ENCODE results near the gene CCDC80. TPM values are rescaled to one million over a fixed set of nuclear protein-coding genes. Genes with fewer than 3 reads are reported as not detected.

CCDC80 gene
- polyA plus RNA-seq, 1 experiment = 199 TPM

DNA sequence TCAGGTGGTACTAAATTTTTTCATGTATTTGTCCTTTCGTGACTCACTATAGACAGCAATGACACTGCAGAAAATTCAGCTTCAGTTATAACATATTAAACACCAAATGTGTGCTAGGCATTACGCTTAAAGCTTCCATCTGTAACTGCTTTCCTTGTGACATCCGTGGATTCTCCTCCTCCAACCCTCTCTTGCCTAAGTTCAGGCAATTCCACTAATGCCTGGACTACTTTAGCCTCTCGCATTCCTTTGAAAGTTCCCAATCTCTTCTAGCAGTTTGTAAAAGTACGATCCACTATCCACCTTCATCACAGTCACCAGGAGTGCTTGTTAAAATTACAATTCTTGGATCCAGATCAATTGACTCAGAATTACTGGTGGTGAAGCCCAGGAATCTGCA, 17.7 kb downstream of the CCDC80 start:
- H3K27me3 ChIP-seq (ENCODE audit: control insufficient read depth, insufficient read depth, low read length) = no peaks in the 10 kb centered on the region
- ChIA-PET POLR2A (no interaction called here), CTCF (interaction anchor here (0.5 to 2.9 kb wide), 3 partner anchors 8 to 884 kb away, joined by 3 to 10 read pairs (median 4); no protein-coding TSS in a partner anchor)
- peaks cover 15% of the 10 kb centered on the region for H3K36me3 ChIP-seq (ENCODE audit: control insufficient read depth, insufficient read depth, low read length)
- no peak for DNase-seq (ENCODE audit: low read depth)
- TF ChIP-seq, protein P1, sequence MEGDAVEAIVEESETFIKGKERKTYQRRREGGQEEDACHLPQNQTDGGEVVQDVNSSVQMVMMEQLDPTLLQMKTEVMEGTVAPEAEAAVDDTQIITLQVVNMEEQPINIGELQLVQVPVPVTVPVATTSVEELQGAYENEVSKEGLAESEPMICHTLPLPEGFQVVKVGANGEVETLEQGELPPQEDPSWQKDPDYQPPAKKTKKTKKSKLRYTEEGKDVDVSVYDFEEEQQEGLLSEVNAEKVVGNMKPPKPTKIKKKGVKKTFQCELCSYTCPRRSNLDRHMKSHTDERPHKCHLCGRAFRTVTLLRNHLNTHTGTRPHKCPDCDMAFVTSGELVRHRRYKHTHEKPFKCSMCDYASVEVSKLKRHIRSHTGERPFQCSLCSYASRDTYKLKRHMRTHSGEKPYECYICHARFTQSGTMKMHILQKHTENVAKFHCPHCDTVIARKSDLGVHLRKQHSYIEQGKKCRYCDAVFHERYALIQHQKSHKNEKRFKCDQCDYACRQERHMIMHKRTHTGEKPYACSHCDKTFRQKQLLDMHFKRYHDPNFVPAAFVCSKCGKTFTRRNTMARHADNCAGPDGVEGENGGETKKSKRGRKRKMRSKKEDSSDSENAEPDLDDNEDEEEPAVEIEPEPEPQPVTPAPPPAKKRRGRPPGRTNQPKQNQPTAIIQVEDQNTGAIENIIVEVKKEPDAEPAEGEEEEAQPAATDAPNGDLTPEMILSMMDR (IDR thresholded peaks at IDR 0.05; ENCODE audit: insufficient read depth, low read depth, low read length) = no peak
- H3K4me3 ChIP-seq (ENCODE audit: low read depth, low read length) = no peak overlapping the region

DNA sequence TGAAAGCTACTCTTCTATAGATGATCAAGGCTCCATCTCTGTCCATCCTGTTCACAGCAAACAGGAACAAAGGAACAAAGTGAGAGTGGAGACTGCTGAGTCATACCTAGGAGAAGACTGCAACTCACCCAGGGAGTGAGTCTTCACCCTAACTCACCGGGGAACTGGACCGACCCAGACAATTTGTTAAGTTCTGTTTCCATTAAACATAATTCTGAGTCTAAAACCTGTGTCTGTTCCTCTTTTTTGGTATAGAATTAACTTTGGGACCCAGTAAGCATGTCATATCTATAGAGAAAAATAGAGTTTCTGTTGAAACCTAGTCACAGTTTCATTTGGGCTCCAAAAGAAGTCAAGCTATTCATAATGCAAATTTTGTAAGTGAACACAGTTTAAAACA, 21.6 kb downstream of the CCDC80 start:
- ChIA-PET POLR2A (no interaction called here), CTCF (interaction anchor here (1.2 kb wide), 1 partner anchor 10 kb away, joined by 3 read pairs; no protein-coding TSS in a partner anchor)
- TF ChIP-seq, protein P1 (IDR thresholded peaks at IDR 0.05; ENCODE audit: insufficient read depth, low read depth, low read length) = no peak
- no peak for DNase-seq (ENCODE audit: low read depth)
- Histone ChIP-seq H3K36me3 (ENCODE audit: control insufficient read depth, insufficient read depth, low read length) (peaks cover 20% of the 10 kb centered on the region), H3K27me3 (ENCODE audit: control insufficient read depth, insufficient read depth, low read length) (no peaks in the 10 kb centered on the region), H3K4me3 (ENCODE audit: low read depth, low read length) (no peak overlapping the region)

DNA sequence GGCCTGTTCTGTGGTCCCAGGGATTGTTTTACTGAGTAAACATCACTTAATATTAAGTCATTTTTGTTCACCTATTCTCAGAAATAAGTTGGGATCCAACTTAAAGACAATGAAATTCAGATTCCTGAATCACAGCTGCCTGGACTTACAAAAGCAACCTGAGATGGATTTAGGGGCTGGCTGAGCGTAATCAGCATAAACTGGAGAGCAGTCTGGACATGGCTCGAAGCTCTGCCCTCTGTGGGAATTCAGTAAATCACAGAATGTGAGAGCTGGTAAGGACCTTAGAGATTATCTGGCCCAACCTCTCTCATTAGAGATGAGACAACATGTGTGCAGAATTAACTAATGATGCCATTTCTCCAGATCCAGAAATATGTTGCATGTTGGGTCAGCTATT, 23.7 kb downstream of the CCDC80 start:
- no peak for DNase-seq (ENCODE audit: low read depth)
- ChIA-PET POLR2A (no interaction called here), CTCF (interaction anchor here (1.5 kb wide), 1 partner anchor 48 kb away, joined by 3 read pairs; no protein-coding TSS in a partner anchor)

DNA sequence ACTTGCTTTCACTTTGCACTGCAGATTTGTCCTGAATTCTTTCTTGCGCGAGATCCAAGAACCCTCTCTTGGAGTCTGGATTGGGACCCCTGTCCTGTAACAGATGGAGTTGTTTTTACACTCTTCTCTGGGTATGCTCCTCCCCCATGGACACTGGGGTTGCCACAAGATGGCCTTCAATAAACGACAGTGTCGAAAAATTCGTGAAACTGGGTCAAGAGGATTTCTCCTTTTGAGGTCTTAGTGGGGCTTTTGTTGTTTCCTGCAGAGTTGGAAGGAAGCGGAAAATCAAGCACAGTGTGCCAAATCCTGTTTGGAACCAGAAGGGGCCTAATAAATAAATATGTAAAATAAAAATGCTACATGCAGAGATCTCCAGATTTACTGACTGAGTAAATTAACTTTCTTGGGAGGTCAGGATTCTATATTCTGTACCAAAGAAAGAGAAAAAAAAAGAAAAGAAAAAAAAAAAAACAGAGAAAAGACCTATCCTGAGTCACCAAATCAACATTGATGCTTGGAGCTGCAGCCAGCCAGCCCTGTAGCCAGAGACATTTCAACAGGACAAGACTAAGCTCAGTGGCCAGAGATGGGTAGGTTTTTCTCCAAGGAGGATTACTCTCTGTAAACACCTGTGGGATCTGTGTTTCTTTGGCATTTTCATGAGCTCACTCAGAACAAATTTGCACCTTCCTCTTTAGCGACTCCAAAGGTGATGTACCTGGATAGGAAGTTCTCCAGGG, 24.8 kb downstream of the CCDC80 start:
- H3K36me3 ChIP-seq (ENCODE audit: control insufficient read depth, insufficient read depth, low read length) = peaks cover 20% of the 10 kb centered on the region
- H3K27me3 ChIP-seq (ENCODE audit: control insufficient read depth, insufficient read depth, low read length) = no peaks in the 10 kb centered on the region
- CTCF ChIA-PET = interaction anchor here (0.6 to 1.6 kb wide), 3 partner anchors 23 to 47 kb away, joined by 3 to 4 read pairs (median 3); no protein-coding TSS in a partner anchor
- POLR2A ChIA-PET = interaction anchor here (0.6 kb wide), 2 partner anchors 25 to 403 kb away, joined by 4 to 5 read pairs; no protein-coding TSS in a partner anchor
- no peak overlapping the region for H3K4me3 ChIP-seq (ENCODE audit: low read depth, low read length)
- DNase-seq (ENCODE audit: low read depth) = no peak
- TF ChIP-seq, protein P1 (IDR thresholded peaks at IDR 0.05; ENCODE audit: insufficient read depth, low read depth, low read length) = no peak

More for the DNA sequence above, 23.7 kb downstream of the CCDC80 start:
- Histone ChIP-seq H3K4me3 (ENCODE audit: low read depth, low read length) (no peak overlapping the region), H3K27me3 (ENCODE audit: control insufficient read depth, insufficient read depth, low read length) (no peaks in the 10 kb centered on the region), H3K36me3 (ENCODE audit: control insufficient read depth, insufficient read depth, low read length) (peaks cover 20% of the 10 kb centered on the region)
- TF ChIP-seq, protein P1 (IDR thresholded peaks at IDR 0.05; ENCODE audit: insufficient read depth, low read depth, low read length) = no peak

DNA sequence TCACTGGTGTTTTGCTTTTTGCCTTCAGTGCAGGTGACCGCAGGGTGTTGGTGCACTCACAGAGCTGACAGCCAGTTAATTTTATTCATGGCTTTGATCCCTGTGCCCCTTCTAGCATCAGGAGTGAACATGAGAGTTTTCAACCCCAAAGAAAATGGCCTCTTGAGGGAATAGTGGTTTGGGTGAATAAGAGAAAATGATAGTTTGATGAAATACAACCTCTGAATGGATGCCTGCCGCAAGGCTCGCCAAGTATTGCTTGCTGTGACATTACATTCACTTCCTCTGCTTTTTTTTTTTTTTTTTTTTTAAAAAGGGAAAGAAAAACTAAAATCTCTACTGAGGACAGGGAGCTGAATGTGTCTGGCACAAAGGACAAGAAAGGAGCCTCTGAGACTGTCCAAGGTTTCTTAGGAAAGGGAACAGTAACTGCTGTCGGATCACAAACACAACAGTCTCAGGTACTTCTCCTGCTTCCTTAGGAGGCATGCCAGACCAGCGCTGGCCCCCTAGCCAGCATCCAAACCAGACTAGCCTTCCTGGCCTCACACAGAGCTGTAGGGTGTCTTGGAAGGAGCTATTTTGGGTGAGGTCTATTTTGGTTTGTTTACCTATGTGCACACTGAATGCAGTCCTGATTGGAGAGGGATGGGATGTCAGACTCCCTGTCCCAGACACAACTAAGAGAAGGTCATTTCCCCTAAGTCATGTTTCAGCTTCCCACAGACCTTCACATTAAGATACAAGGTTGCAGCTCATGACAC, 29.0 kb downstream of the CCDC80 start:
- ChIA-PET POLR2A (interaction anchor here (0.7 kb wide), 1 partner anchor 1071 kb away, joined by 5 read pairs; no protein-coding TSS in a partner anchor), CTCF (interaction anchor here (1.2 to 1.7 kb wide), 3 partner anchors 29 to 202 kb away, joined by 3 to 4 read pairs (median 4); no protein-coding TSS in a partner anchor)
- Histone ChIP-seq H3K4me3 (ENCODE audit: low read depth, low read length) (no peak overlapping the region), H3K27me3 (ENCODE audit: control insufficient read depth, insufficient read depth, low read length) (no peaks in the 10 kb centered on the region), H3K36me3 (ENCODE audit: control insufficient read depth, insufficient read depth, low read length) (peaks cover 18% of the 10 kb centered on the region)
- DNase-seq (ENCODE audit: low read depth) = no peak
- TF ChIP-seq, protein P1 (IDR thresholded peaks at IDR 0.05; ENCODE audit: insufficient read depth, low read depth, low read length) = no peak
